ENCODE data around the gene GHRH.

Gene GHRH

GRCh38 chr20:37266940-37267666, 5.5 kb upstream of the GHRH start:
- DNase-seq (ENCODE audit: low read depth) = no peak
- H3K4me3 ChIP-seq (ENCODE audit: control insufficient read depth, low read depth, low read length) = no peak overlapping the region
- no peak for TF ChIP-seq CTCF (conservative IDR thresholded peaks at IDR 0.05; ENCODE audit: control insufficient read depth, insufficient read depth, low read depth, low read length)

GRCh38 chr20:37265152-37265551, 3.5 kb upstream of the GHRH start:
- no peak overlapping the region for H3K4me3 ChIP-seq (ENCODE audit: control insufficient read depth, low read depth, low read length)
- DNase-seq (ENCODE audit: low read depth) = no peak
- no peak for TF ChIP-seq CTCF (conservative IDR thresholded peaks at IDR 0.05; ENCODE audit: control insufficient read depth, insufficient read depth, low read depth, low read length)

- no peak overlapping the region for H3K4me3 ChIP-seq (ENCODE audit: control insufficient read depth, low read depth, low read length)
- DNase-seq (ENCODE audit: low read depth) = no peak
- no peak for TF ChIP-seq CTCF (conservative IDR thresholded peaks at IDR 0.05; ENCODE audit: control insufficient read depth, insufficient read depth, low read depth, low read length)
Observed at GRCh38 chr20:37263686-37264085, 2.1 kb upstream of the GHRH start.

GRCh38 chr20:37262505-37262904, 891 bp upstream of the GHRH start:
- DNase-seq (ENCODE audit: low read depth) = no peak
- no peak for TF ChIP-seq CTCF (conservative IDR thresholded peaks at IDR 0.05; ENCODE audit: control insufficient read depth, insufficient read depth, low read depth, low read length)
- no peak overlapping the region for H3K4me3 ChIP-seq (ENCODE audit: control insufficient read depth, low read depth, low read length)

- DNase-seq (ENCODE audit: low read depth) = no peak
- TF ChIP-seq CTCF (conservative IDR thresholded peaks at IDR 0.05; ENCODE audit: control insufficient read depth, insufficient read depth, low read depth, low read length) = no peak
- no peak overlapping the region for H3K4me3 ChIP-seq (ENCODE audit: control insufficient read depth, low read depth, low read length)
Observed at GRCh38 chr20:37260923-37261322, 691 bp downstream of the GHRH start.

- no peak overlapping the region for H3K4me3 ChIP-seq (ENCODE audit: control insufficient read depth, low read depth, low read length)
- DNase-seq (ENCODE audit: low read depth) = no peak
- no peak for TF ChIP-seq CTCF (conservative IDR thresholded peaks at IDR 0.05; ENCODE audit: control insufficient read depth, insufficient read depth, low read depth, low read length)
Observed at GRCh38 chr20:37259865-37260264, 1.7 kb downstream of the GHRH start.

- no peak overlapping the region for H3K4me3 ChIP-seq (ENCODE audit: control insufficient read depth, low read depth, low read length)
- no peak for TF ChIP-seq CTCF (conservative IDR thresholded peaks at IDR 0.05; ENCODE audit: control insufficient read depth, insufficient read depth, low read depth, low read length)
- no peak for DNase-seq (ENCODE audit: low read depth)
Observed at GRCh38 chr20:37259031-37259430, 2.6 kb downstream of the GHRH start.
